ENCODE data around the gene STUB1.

DNA sequence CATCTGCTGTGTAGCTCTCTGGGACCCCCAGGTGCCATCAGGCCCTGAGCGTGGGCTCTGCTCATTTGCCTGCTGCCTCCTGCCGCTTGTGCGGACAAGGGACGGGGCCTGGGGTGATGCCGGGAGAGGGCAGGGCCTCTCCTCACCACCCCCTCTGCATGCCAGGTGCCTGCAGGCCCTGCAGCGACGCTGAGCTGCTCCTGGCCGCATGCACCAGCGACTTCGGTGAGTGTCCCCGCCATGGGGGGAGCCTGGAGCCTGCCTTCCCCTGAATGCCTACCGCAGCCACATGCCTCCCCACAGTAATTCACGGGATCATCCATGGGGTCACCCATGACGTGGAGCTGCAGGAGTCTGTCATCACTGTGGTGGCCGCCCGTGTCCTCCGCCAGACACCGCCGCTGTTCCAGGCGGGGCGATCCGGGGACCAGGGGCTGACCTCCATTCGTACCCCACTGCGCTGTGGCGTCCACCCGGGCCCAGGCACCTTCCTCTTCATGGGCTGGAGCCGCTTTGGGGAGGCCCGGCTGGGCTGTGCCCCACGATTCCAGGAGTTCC, 36.6 kb downstream of the STUB1 start:
- TF ChIP-seq POLR2AphosphoS5 (IDR thresholded peaks at IDR 0.05; ENCODE audit: borderline replicate concordance, low read depth, low read length) (no peak), EZH2 (IDR thresholded peaks at IDR 0.05) (no peak)

Data from SK-N-MC (cell line).